Gastroesophageal sphincter (tissue), 3 donors: ENCODE measurements around the gene CHST10.

ENCODE experiments used
- EP300 ChIP-seq: sonication (generic); formaldehyde crosslinking; IDR thresholded peaks from one replicate; pipeline ENCODE4 v1.6.1; 2017; ENCODE audit warnings: antibody characterized with exemption, mild to moderate bottlenecking
- POLR2A ChIP-seq, 2 donors: fragments of 450-650 bp; IDR thresholded peaks; one replicate each; pipeline ENCODE4 v1.6.1; 2017; ENCODE audit warnings: antibody characterized with exemption in 2 of 2, mild to moderate bottlenecking in 2 of 2, moderate library complexity in 1 of 2
- POLR2AphosphoS5 ChIP-seq: sonication (generic); formaldehyde crosslinking; IDR thresholded peaks from one replicate; pipeline ENCODE4 v1.6.1; 2017; ENCODE audit warnings: antibody characterized with exemption
- TF ChIP-seq, protein P1 (sequence below), 4 experiments: fragments of 200-600 bp in 2 of 4; fragments of 450-650 bp in 2 of 4; sonication (generic) in 1 of 4; IDR thresholded peaks; one replicate each; pipeline ENCODE4 v1.5.1; 2017 to 2019; ENCODE audit warnings: antibody characterized with exemption in 4 of 4, mild to moderate bottlenecking in 2 of 4, moderate library complexity in 2 of 4

DNA sequence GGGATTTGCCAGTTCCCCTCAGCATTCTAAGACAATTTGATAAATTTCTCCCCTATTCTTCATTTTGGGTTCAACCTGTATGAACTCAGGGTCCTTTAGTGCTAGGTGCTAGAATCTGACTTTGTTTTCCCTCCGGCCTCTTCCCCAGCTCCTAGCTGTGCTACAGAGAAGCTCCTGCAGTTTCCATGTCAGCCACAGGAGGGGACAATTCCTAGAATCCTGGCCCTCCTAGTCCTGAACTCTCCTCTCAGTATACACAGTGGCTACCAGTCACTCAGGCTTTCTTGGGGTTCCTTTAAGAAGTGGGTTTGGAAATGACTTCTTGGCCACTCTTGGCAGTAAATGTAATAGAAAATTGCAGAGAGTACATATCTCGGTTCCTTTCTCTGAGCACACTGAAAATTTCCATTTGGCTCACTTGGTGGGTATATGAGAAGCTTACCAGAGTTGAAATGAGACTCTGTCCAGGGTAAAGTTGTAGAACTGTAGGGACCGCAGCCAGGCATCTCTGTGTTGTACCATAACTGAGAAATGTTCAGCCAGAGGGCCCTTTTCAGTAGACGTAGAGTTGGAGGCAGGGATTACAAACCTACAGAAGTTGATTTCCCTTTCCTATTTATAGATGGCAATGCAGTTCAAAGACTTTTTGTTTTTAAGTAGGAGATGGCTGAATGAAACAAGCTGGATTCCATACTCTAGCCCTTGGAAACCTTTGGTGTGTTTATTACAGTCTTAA is 5.0 kb upstream of the CHST10 start:
- TF ChIP-seq, protein P1, sequence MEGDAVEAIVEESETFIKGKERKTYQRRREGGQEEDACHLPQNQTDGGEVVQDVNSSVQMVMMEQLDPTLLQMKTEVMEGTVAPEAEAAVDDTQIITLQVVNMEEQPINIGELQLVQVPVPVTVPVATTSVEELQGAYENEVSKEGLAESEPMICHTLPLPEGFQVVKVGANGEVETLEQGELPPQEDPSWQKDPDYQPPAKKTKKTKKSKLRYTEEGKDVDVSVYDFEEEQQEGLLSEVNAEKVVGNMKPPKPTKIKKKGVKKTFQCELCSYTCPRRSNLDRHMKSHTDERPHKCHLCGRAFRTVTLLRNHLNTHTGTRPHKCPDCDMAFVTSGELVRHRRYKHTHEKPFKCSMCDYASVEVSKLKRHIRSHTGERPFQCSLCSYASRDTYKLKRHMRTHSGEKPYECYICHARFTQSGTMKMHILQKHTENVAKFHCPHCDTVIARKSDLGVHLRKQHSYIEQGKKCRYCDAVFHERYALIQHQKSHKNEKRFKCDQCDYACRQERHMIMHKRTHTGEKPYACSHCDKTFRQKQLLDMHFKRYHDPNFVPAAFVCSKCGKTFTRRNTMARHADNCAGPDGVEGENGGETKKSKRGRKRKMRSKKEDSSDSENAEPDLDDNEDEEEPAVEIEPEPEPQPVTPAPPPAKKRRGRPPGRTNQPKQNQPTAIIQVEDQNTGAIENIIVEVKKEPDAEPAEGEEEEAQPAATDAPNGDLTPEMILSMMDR (IDR thresholded peaks at IDR 0.05), result peak in 3 of 4 experiments; percentile 18 to 54 (median 30)
- TF ChIP-seq POLR2A (IDR thresholded peaks at IDR 0.05), result no peak
- TF ChIP-seq POLR2AphosphoS5, result no peak
- TF ChIP-seq EP300, result no peak
